RPMI8226 (cell line): Measurements from ENCODE around the gene IFT80.
"Not testable (repeated sequence)": the region's sequence is repeated elsewhere in the genome, so short reads cannot be mapped to it uniquely, and the experiment has no call there.

Experiments
- DNase-seq: peaks from one replicate; pipeline ENCODE4 v3.0.0-alpha.2; 2015

The IFT80 gene

GRCh38 chr3:160400030-160400701 is 1.1 kb upstream of the IFT80 start:
- peak; percentile 71 for DNase-seq

GRCh38 chr3:160398820-160399124 is 253 bp downstream of the IFT80 start:
- no peak for DNase-seq

GRCh38 chr3:160395297-160395696 is 3.7 kb downstream of the IFT80 start:
- DNase-seq: peak; percentile 57

- no peak for DNase-seq
Observed at GRCh38 chr3:160394009-160394392, 5.0 kb downstream of the IFT80 start.

- no peak for DNase-seq
Observed at GRCh38 chr3:160393346-160394008, 5.5 kb downstream of the IFT80 start.

- no peak for DNase-seq
Observed at GRCh38 chr3:160392798-160393197, 6.2 kb downstream of the IFT80 start.

- no peak for DNase-seq
Observed at GRCh38 chr3:160390565-160391138, 8.4 kb downstream of the IFT80 start.

GRCh38 chr3:160384639-160385318 is 14.2 kb downstream of the IFT80 start:
- no peak for DNase-seq

GRCh38 chr3:160381470-160381869 is 17.6 kb downstream of the IFT80 start:
- DNase-seq: no peak

- no peak for DNase-seq
Observed at GRCh38 chr3:160379628-160380214, 19.3 kb downstream of the IFT80 start.

- no peak for DNase-seq
Observed at GRCh38 chr3:160378331-160379109, 20.5 kb downstream of the IFT80 start.

- no peak for DNase-seq
Observed at GRCh38 chr3:160376681-160377080, 22.3 kb downstream of the IFT80 start.

- no peak for DNase-seq
Observed at GRCh38 chr3:160374925-160375324, 24.1 kb downstream of the IFT80 start.

- DNase-seq: no peak
Observed at GRCh38 chr3:160374472-160374871, 24.6 kb downstream of the IFT80 start.

- no peak for DNase-seq
Observed at GRCh38 chr3:160373655-160374054, 25.4 kb downstream of the IFT80 start.

GRCh38 chr3:160372780-160373179 is 26.2 kb downstream of the IFT80 start:
- no peak for DNase-seq

GRCh38 chr3:160370987-160371857 is 27.8 kb downstream of the IFT80 start:
- no peak for DNase-seq

- DNase-seq: peak; percentile 39
Observed at GRCh38 chr3:160369784-160370183, 29.2 kb downstream of the IFT80 start.

- DNase-seq: peak; percentile 15
Observed at GRCh38 chr3:160368804-160369203, 30.2 kb downstream of the IFT80 start.

GRCh38 chr3:160365869-160366522 is 33.0 kb downstream of the IFT80 start:
- no peak for DNase-seq

GRCh38 chr3:160362896-160363295 is 36.1 kb downstream of the IFT80 start:
- not testable (repeated sequence) for DNase-seq
